ENCODE results near the gene PRKG1.
"Not testable (repeated sequence)": the region's sequence is repeated elsewhere in the genome, so short reads cannot be mapped to it uniquely, and the experiment has no call there.

The PRKG1 gene

GRCh38 chr10:51117053-51117660 lies 42.9 kb downstream of the PRKG1 start:
- DNase-seq (ENCODE audit: low spot score): peak; percentile 33

DNA sequence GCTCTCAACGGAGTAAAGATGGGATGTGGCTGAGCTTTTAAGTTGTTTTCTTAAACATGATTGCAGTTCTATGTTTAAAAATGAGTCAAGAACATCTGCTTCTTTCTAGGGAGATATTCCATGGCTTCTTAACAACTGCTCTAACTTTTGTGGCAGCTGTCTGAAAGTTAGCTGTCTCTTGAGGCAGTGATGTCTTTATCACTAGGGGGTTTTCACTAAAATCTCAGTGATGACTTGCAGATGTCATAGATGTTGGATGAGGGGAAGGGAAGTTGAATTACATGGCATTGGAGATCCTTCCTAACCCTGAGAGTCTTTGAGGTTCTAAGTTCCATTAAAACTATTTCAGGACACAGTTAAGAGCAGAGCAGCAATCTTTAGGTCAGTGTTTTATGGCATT lies 43.5 kb downstream of the PRKG1 start:
- no peak for DNase-seq (ENCODE audit: low spot score)

- DNase-seq (ENCODE audit: low spot score): no peak
Observed at GRCh38 chr10:51119441-51119840, 45.2 kb downstream of the PRKG1 start.

DNA sequence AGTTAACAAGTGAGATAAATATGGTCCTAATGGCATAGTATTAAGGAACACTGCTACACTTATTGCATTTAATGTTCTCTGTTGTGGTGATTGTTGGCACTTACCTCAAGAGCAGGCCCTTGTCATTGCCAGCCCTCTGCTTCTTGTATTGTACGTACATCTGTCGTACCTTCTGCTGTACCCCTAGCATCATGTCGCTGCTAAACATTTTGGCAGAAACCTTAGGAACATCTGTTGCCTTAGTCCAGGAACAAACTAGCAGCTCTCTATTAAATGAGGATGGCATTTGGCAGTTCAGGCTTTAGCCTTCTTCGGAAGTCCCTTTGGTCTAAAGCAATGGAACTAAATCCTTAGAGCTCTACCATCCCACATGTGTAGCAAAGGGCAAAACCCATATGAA lies 47.6 kb downstream of the PRKG1 start:
- no peak for DNase-seq (ENCODE audit: low spot score)

- no peak for DNase-seq (ENCODE audit: low spot score)
Observed at GRCh38 chr10:51124852-51125251, 50.6 kb downstream of the PRKG1 start.

GRCh38 chr10:51125518-51125917 lies 51.2 kb downstream of the PRKG1 start:
- no peak for DNase-seq (ENCODE audit: low spot score)

GRCh38 chr10:51129946-51130544 lies 55.8 kb downstream of the PRKG1 start:
- no peak for DNase-seq (ENCODE audit: low spot score)

- DNase-seq (ENCODE audit: low spot score): peak; percentile 49
Observed at GRCh38 chr10:51137756-51138529, 63.7 kb downstream of the PRKG1 start.

- no peak for DNase-seq (ENCODE audit: low spot score)
Observed at GRCh38 chr10:51139176-51139575, 64.9 kb downstream of the PRKG1 start.

DNA sequence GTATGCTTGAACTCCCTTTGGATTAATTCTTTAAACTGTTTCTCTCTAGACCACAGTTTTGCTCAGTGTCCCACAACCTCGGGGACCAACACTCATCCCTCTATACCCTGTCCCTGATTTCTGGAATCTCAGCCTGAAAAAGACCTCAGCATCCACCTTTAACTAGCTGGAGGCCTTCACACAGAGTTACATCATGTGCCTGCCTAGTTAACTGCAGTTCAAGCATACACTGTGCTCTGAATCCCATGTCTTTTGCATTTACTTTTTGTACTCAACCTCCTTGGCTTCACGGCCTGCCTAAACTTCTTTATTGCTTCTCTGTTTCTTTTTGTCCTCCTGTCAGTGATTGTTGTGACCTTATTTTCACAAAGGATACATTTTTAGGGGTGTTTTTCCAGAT lies 66.7 kb downstream of the PRKG1 start:
- DNase-seq (ENCODE audit: low spot score): no peak

GRCh38 chr10:51144161-51144781 lies 70.0 kb downstream of the PRKG1 start:
- no peak for DNase-seq (ENCODE audit: low spot score)

- no peak for DNase-seq (ENCODE audit: low spot score)
Observed at GRCh38 chr10:51145375-51145774, 71.1 kb downstream of the PRKG1 start.

DNA sequence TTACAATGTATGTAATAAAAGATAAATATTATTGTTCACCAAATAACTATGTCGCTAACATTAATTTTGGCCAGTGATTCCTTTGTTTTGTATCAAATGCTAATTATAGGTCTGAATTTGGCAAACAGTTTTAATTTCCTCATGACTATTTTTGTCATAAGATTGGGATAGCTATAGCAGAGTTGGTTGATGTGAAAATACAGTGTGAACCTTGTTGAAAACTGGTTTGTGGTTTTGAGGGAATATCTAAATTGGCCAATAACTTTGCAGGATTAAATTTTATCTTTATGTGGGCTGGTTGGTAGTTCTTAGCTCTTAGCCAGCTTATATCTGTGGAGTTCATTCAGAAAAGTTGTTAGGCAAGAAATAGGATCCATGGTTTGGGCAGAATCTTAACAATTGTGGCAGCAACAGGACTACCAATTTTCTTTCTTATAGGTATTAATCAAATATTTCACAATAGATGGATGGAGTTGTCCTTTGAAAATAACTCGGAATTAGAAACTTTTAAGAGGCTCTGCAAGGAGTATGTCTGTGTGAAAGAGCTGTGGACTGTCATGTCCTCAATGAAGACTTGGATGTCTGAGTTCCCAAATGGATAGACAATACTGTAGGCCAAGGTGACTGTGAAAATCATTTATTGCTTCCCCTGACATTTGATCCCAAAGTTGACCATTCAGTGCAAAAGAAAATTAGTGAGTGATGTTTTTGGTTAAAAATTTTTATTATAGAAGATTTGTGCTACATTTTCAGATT lies 73.5 kb downstream of the PRKG1 start:
- no peak for DNase-seq (ENCODE audit: low spot score)

GRCh38 chr10:51156926-51157325 lies 82.6 kb downstream of the PRKG1 start:
- peak; percentile 4 for DNase-seq (ENCODE audit: low spot score)

GRCh38 chr10:51158832-51159231 lies 84.5 kb downstream of the PRKG1 start:
- no peak for DNase-seq (ENCODE audit: low spot score)

DNA sequence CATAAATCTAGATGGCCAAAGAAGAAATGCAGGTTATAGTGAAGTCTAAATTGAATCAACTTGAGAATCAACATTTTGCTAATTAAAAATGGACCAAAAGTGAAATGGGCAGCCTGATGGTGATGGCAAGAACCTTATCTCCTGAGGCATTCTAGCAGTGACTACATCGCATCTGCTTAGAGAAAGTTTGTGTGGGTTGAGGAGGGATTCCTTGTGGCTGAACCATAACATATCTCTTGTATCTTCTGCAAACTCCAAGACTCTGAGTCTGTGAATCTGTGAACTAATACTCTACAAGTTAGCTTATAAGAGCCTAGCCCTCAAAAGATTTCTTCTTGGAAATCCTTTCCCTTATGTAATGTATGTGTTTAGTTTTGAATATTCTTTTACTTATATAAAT lies 85.6 kb downstream of the PRKG1 start:
- DNase-seq (ENCODE audit: low spot score): peak; percentile 5

DNA sequence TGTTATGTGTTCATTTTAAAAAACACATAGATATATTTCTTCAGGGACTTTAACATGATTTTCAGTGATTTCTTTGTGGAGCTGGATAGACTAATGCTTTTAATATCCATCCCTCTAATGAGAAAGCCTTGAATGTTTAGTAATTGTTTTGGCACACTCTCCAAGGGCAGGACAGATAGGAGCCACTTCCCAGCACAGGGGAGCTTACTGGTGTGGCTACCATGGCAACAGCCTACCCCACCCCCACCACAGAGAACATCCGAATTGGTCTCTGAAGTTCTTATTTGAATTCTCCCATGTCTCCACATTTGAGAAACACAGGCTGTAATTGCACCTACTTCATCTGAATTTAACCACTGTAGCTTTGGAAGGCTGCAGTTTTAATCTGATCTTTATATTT lies 87.7 kb downstream of the PRKG1 start:
- DNase-seq (ENCODE audit: low spot score): no peak

GRCh38 chr10:51163380-51164049 lies 89.2 kb downstream of the PRKG1 start:
- DNase-seq (ENCODE audit: low spot score): not testable (repeated sequence)

GRCh38 chr10:51168086-51168815 lies 94.0 kb downstream of the PRKG1 start:
- DNase-seq (ENCODE audit: low spot score): no peak

- DNase-seq (ENCODE audit: low spot score): no peak
Observed at GRCh38 chr10:51169111-51169510, 94.8 kb downstream of the PRKG1 start.
